Stimulated activated naive CD4-positive, alpha-beta T cell treated with Interleukin-2 at 50 U/mL for 16 hours (primary cell): ENCODE measurements around the gene RASSF7.
"Not testable (repeated sequence)": the region's sequence is repeated elsewhere in the genome, so short reads cannot be mapped to it uniquely, and the experiment has no call there.

Experiments used
- DNase-seq: peaks from one replicate; lab custom pipeline; 2025; lab: John Stamatoyannopoulos, UW

Gene RASSF7, protein sequence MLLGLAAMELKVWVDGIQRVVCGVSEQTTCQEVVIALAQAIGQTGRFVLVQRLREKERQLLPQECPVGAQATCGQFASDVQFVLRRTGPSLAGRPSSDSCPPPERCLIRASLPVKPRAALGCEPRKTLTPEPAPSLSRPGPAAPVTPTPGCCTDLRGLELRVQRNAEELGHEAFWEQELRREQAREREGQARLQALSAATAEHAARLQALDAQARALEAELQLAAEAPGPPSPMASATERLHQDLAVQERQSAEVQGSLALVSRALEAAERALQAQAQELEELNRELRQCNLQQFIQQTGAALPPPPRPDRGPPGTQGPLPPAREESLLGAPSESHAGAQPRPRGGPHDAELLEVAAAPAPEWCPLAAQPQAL

GRCh38 chr11:560305-561147, at the start of gene RASSF7, which contains the start of gene LMNTD2:
Gene RASSF7, plus strand, starts transcription at chr11:560970. Its CDS starts 799 bp downstream, at chr11:561769.
Gene LMNTD2, minus strand, starts transcription at chr11:560738. Its CDS starts 22 bp downstream, at chr11:560716.
- DNase-seq = peak; percentile 93

GRCh38 chr11:512761-513595, 47.8 kb upstream of the RASSF7 start:
- DNase-seq = no peak

GRCh38 chr11:514606-515005, 46.2 kb upstream of the RASSF7 start:
- no peak for DNase-seq

DNA sequence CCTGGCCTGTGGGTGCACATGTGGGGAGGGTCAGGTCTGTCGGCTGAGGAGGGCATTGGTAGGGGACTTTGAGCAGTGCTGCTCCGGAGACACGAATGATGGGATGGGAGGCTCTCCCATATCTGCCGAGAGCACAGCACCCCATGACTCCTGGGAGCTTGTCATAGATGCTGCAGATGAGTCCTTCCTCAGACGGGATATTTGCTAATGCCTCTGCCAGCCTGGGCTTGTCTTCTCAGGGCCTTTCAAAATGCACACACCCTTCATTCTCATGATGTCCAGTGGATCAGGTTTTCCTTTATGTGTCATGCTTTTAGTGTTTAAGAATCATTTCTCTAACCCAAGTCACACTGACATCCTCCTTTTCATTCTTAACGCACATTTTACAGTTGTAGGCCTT, 45.6 kb upstream of the RASSF7 start:
- DNase-seq = no peak

DNA sequence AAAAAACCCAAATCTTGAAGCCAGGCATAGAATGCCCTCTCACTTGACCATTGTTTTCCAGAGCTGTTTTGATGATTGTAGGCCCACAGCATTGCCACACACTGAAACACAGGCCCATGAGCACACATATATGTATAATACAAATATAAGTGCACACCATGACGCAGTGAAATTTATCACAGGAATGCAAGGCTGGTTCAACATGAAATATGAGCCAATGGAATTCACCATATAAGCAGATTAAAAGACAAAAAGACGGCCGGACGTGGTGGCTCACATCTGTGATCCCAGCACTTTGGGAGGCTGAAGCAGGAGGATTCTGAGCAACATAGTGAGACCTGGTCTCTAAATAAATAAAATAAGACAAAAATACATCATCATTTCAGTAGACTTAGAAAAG, 44.4 kb upstream of the RASSF7 start:
- DNase-seq = no peak

DNA sequence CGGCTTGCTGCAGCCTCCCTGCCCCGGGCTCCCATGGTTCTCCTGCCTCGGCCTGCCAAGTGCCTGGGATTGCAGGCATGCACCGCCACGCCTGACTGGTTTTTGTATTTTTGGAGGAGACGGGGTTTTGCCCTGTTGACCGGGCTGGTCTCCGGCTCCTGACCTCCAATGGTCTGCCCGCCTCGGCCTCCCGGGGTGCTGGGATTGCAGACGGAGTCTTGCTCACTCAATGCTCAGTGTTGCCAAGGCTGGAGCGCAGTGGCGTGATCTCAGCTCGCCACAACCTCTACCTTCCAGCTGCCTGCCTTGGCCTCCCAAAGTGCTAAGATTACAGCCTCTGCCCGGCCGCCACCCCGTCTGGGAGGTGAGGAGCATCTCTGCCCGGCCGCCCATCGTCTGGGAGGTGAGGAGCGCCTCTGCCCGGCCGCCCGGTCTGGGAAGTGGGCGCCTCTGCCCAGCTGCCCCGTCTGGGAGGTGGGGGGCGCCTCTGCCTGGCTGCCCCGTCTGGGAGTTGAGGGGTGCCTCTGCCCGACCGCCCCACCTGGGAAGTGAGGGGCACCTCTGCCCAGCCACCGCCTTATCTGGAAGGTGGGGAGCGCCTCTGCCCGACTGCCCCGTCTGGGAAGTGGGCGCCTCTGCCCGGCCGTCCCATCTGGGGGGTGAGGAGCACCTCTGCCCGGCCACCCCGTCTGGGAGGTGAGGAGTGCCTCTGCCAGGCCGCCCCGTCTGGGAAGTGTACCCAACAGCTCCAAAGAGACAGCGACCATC, 43.7 kb upstream of the RASSF7 start:
- DNase-seq = not testable (repeated sequence)

- no peak for DNase-seq
Measured at GRCh38 chr11:518463-519202, 42.1 kb upstream of the RASSF7 start.

GRCh38 chr11:520428-521176, 40.2 kb upstream of the RASSF7 start:
- DNase-seq = no peak

- no peak for DNase-seq
Measured at GRCh38 chr11:521177-521688, 39.5 kb upstream of the RASSF7 start.

DNA sequence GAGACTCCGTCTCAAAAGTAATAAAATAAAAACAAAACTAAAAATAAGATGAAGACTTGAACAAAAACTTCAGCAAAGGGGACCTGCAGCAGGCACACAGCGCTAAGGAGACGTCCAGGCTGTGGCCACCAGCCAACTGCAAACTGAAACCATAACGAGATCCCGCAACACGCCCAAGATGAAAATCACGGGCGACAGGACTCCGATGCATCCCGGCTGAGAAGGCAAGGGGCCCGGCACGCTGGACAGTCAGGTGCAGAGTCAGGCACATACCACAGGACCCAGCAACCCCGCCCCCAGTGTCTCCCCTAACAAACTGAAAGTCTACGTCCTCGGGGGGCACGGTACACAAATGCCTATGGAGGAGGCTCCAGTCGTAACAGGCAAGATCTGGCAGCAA, 34.6 kb upstream of the RASSF7 start:
- DNase-seq = no peak

DNA sequence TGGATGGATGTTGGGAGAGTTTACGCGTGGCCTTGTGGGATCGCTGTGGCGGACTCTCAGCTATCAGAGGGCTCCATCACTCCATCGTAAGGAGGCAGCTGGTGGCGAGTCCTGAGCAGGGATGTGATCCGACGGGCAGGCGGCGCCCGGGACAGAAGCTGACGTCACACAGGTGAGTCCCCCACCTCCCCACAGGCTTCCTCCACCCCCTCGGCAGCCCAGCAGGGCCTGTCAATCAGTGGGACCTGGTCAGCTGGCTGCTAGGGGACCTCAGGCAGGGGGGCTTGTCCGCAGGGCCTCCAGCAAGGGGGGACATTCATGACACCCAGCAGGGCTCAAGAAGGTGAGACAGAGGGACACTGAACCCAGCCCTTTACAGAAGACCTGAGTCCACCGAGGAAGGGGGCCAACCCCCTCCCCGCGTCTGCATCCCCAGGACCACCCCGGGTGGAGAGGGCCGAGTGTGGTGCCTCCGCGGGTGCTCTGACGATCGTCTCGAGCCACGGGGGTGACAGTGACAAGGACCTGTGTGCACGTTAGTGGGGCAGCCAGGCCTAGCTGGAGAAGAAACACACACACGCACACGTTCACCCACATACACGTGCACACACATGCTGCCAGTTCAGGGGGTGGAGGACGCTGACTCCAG, 32.5 kb upstream of the RASSF7 start:
- DNase-seq = no peak

- no peak for DNase-seq
Measured at GRCh38 chr11:528815-529727, 31.7 kb upstream of the RASSF7 start.

DNA sequence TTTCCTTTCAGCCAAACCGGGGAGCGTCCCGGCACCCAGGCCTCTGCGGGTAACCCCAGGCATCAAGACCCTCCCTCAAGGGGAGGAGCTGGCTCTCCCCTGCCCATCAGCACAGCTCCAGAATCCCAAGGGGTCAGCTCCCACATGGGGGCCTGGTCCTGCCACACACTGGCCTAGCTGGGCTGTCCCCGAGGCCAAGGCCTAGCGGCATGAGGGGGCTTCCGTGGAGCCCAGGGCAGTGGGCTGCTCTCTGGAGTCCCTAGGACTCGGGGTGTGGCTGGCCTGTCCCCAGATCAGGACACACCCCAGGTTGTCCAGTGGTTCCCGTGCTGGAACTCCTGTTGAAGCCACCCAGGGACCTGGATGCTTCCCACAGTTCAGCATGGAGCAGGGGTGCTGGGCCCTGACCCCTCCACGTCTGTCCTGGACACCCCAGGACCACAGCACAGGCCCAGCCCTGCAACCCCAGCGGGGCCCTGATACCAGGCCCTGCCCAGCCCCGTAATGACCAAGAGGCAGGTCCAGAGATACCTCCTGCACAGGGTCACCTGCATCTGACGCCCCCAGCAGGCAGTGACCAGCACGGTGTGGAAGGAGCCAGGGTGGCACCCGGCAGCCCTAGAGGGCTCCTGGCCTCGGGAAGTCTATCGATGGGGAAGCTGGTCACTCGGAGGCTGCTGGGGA, 30.9 kb upstream of the RASSF7 start:
- no peak for DNase-seq

- DNase-seq = no peak
Measured at GRCh38 chr11:530960-531831, 29.6 kb upstream of the RASSF7 start.

DNA sequence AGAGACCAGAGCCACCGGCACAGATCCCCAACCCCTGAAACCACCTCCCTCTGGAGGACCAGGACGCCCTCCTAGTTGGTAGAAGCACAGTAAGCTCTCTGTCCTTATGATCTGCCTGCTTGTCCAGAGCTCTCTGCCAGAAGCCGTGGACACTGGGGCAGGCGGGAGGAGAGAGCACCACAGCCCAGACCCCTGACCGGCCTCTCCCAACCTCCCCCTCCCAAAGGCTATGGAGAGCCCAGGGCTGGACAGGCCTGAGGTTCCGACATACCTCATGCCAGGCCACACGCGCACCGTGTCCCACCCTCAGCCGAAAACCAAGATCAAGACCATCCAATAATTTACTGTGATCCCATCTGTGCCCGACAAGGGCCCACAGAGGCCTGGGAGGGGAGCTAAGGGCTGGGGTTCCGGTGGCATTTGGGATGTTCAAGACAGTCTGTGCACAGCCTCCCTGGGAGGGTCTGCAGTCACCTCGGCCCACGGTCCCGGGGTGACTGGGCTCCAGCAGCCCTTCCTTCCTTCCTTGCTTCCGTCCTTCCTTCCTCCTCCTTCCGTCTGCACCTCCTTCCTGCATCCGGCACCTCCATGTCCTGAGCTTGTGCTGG, 28.7 kb upstream of the RASSF7 start:
- DNase-seq = no peak

DNA sequence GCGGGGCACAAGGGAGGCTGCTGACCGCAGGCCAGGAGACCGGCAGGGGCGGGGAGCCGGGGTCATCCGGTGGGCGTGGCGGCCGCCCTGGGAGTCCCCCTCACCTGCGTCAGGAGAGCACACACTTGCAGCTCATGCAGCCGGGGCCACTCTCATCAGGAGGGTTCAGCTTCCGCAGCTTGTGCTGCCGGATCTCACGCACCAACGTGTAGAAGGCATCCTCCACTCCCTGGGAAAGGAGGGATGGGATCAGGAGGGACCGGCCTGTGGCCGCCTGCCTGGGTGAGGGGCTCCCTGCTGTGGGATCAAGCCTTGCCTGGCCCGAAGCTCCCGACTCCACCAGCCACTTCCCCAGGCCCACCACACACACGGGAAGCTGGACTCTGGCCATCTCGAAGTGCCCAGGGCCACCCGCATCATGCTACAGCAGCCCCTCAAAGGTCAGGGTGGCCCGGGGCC, 28.2 kb upstream of the RASSF7 start:
- no peak for DNase-seq
